Progenitor cell of endocrine pancreas (in vitro differentiated cells): ENCODE data around the gene CERS5. TPM values are rescaled to one million over a fixed set of nuclear protein-coding genes. Genes with fewer than 3 reads are reported as not detected.

Experiments used
- DNase-seq: peaks from one replicate; pipeline ENCODE4 v3.0.0; 2021; ENCODE audit warnings: low spot score; ENCODE audit not compliant: unreplicated experiment
- H3K27ac Mint-ChIP-seq: 2 replicates; pipeline ENCODE4 v1.8.0; 2021; ENCODE audit warnings: mild to moderate bottlenecking, moderate library complexity, mixed read lengths
- H3K27me3 Mint-ChIP-seq: 2 replicates; pipeline ENCODE4 v1.8.0; 2021; ENCODE audit warnings: mixed read lengths
- H3K36me3 Mint-ChIP-seq: 2 replicates; pipeline ENCODE4 v1.8.0; 2022; ENCODE audit warnings: mixed read lengths; ENCODE audit not compliant: insufficient read depth
- H3K4me1 Mint-ChIP-seq: 2 replicates; pipeline ENCODE4 v1.8.0; 2021; ENCODE audit warnings: low read depth, mixed read lengths
- H3K4me3 Mint-ChIP-seq: 2 replicates; pipeline ENCODE4 v1.8.0; 2021; ENCODE audit warnings: low read depth, mild to moderate bottlenecking, moderate library complexity, mixed read lengths
- H3K9me3 Mint-ChIP-seq: 2 replicates; pipeline ENCODE4 v1.8.0; 2021; ENCODE audit warnings: low read depth, mixed read lengths
- total RNA-seq: library from RNA; stranded (reverse); gene quantifications from 2 replicates; pipeline ENCODE4 v1.2.1, GENCODE V29; 2021
- TF ChIP-seq, protein P1 (sequence below): fragments of 200-600 bp; sonication (generic); IDR thresholded peaks from one replicate; pipeline ENCODE4 v1.5.0; 2021; ENCODE audit warnings: antibody characterized with exemption, mild to moderate bottlenecking; ENCODE audit not compliant: unreplicated experiment

Gene CERS5
- total RNA-seq, 1 donor from 2014 or later: 69.1 TPM

DNA sequence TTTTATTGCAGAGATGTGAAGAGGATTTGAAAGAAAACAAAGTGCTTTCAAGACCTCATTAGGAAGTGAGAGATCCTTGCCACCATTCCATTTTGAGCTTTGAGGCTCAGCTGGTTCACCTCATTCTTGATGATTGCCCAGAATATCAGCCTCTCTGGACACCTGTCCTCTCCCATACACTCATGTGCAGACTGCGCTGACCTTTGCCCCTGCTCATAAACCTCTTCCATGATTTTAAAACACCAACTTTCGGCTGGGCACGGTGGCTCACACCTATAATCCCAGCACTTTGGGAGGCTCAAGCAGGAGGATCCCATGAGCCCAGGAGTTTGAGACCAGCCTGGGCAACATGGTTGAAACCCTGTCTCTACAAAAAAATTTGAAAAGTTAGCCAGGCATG is 46.2 kb downstream of the CERS5 start:
- H3K4me3 Mint-ChIP-seq: no peak overlapping the region
- no peak for DNase-seq
- no peaks in the 10 kb centered on the region for H3K27me3 Mint-ChIP-seq
- H3K36me3 Mint-ChIP-seq: peaks cover 8% of the 10 kb centered on the region
- no peaks in the 10 kb centered on the region for H3K9me3 Mint-ChIP-seq
- TF ChIP-seq, protein P1, sequence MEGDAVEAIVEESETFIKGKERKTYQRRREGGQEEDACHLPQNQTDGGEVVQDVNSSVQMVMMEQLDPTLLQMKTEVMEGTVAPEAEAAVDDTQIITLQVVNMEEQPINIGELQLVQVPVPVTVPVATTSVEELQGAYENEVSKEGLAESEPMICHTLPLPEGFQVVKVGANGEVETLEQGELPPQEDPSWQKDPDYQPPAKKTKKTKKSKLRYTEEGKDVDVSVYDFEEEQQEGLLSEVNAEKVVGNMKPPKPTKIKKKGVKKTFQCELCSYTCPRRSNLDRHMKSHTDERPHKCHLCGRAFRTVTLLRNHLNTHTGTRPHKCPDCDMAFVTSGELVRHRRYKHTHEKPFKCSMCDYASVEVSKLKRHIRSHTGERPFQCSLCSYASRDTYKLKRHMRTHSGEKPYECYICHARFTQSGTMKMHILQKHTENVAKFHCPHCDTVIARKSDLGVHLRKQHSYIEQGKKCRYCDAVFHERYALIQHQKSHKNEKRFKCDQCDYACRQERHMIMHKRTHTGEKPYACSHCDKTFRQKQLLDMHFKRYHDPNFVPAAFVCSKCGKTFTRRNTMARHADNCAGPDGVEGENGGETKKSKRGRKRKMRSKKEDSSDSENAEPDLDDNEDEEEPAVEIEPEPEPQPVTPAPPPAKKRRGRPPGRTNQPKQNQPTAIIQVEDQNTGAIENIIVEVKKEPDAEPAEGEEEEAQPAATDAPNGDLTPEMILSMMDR: no peak
- H3K4me1 Mint-ChIP-seq: peaks cover 5% of the 10 kb centered on the region
- no peak overlapping the region for H3K27ac Mint-ChIP-seq

DNA sequence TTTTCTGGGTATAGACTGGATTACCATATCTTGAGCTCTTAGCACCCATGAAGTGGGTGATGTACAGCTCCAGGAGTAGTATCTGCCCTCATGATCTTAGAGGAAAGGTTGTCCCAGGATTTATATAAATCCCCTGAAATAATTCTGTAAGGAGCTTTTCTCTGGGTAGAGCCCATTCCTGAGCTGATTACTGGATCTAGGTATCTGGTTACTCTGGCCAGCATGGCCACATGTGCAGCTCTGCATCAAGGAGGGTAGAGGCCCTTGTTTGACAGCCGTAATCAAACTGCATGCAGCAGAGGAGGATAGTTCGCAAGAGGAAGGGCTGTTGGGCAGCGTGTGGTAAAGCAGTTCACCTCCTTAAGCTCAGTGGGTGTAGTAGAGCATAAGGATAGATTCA is 46.6 kb downstream of the CERS5 start:
- Mint-ChIP-seq H3K27ac (no peak overlapping the region), H3K4me3 (no peak overlapping the region), H3K9me3 (no peaks in the 10 kb centered on the region), H3K36me3 (peaks cover 10% of the 10 kb centered on the region), H3K4me1 (peaks cover 5% of the 10 kb centered on the region), H3K27me3 (no peaks in the 10 kb centered on the region)
- TF ChIP-seq, protein P1: no peak
- DNase-seq: no peak

DNA sequence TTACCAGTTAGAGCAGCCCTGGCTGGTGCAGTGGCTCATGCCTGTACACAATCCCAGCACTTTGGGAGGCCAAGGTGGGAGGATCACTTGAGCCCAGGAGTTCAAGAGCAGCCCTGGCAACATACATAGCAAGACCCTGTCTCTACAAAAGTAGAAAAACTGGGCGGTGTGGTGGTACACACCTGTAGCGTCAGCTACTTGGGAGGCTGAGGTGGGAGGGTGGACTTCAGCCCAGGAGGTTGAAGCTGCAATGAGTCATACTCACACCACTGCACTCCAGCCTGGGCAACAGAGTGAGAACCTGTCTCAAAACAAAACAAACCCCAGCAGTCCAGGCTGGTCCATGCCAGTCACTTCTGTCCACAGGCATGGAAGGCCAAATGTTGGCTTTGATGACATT is 47.8 kb downstream of the CERS5 start:
- TF ChIP-seq, protein P1: no peak
- peaks cover 3% of the 10 kb centered on the region for H3K4me1 Mint-ChIP-seq
- no peak overlapping the region for H3K27ac Mint-ChIP-seq
- H3K27me3 Mint-ChIP-seq: no peaks in the 10 kb centered on the region
- H3K36me3 Mint-ChIP-seq: peaks cover 10% of the 10 kb centered on the region
- no peak for DNase-seq
- no peaks in the 10 kb centered on the region for H3K9me3 Mint-ChIP-seq
- H3K4me3 Mint-ChIP-seq: no peak overlapping the region

DNA sequence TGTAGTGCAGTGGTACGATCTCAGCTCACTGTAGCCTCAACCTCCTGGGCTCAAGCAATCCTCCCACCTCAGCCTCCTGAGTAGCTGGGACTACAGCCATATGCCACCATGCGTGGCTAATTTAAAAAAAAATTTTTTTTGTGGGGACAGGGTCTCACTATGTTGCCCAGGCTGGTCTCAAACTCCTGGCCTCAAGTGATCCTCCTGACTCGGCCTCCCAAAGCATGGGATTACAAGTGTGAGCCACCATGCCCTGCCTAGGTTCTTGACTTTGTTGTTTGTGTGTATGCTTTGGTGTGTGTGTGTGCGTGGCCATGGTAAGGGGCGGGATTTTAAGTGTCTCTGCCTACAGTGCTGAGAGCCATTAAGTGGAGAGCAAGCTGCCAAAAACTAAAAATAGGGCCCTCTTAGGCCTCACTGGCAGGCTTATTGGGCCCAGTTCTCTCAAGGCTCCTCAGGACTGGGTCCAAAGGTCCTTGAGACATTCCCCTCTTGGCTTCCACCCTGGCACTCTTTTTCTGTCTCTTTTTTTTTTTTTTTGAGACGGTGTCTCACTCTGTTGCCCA is 50.0 kb downstream of the CERS5 start:
- H3K27me3 Mint-ChIP-seq: no peaks in the 10 kb centered on the region
- H3K4me3 Mint-ChIP-seq: no peak overlapping the region
- DNase-seq: no peak
- no peaks in the 10 kb centered on the region for H3K9me3 Mint-ChIP-seq
- peaks cover 10% of the 10 kb centered on the region for H3K4me1 Mint-ChIP-seq
- TF ChIP-seq, protein P1: no peak
- peaks cover 4% of the 10 kb centered on the region for H3K36me3 Mint-ChIP-seq
- no peak overlapping the region for H3K27ac Mint-ChIP-seq

DNA sequence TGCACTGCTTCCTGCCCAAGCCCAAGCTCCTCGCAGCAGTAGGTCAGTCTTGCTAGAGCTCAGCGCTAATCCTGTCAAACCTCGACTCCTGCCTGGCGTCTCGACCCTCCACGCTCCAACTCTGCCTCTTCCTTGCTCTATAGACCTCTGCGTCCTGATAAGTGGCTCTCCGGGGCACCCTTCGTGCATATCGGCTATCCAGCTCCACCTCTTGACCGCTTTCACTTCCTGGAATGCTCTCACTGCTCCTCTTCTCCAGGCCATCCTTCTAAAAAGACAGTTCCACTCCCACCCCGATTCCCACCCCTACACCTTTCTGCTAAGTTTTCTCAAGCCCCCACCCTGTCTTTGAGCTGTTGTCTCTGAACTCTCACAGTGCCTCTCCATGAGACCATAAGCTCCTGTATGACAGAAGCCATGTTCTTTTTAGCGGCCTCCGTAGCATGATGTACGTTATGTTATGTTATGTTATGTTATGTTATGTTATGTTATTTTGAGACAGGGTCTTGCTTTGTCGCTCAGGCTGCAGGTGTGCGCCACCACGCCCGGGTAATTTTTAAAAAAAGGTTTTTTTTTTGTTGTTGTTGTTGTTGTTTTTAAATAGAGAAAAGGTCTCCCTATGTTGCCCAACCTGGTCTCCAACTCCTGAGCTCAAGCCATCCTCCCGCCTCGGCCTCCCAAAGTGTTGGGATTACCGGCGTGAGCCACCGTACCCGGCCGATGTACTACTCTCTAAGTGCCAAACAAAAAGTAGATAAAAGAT is 54.5 kb downstream of the CERS5 start:
- H3K4me3 Mint-ChIP-seq: peak overlapping the region; percentile 99
- no peaks in the 10 kb centered on the region for H3K9me3 Mint-ChIP-seq
- peak overlapping the region; percentile 95 for H3K27ac Mint-ChIP-seq
- H3K4me1 Mint-ChIP-seq: peaks cover 16% of the 10 kb centered on the region
- peaks cover 3% of the 10 kb centered on the region for H3K36me3 Mint-ChIP-seq
- TF ChIP-seq, protein P1: no peak
- H3K27me3 Mint-ChIP-seq: no peaks in the 10 kb centered on the region
- DNase-seq: no peak
